ENCODE results near the gene LIPJ.
A peak's percentile ranks its signal among the peaks of the same experiment; 100 is the strongest.

Gene LIPJ

GRCh38 chr10:88586462-88586861 lies at the start of gene LIPJ:
Gene LIPJ, plus strand, starts transcription at chr10:88586762. Its CDS starts 3,926 bp downstream, at chr10:88590688.
- no peak for DNase-seq (ENCODE audit: low read depth)

GRCh38 chr10:88537322-88537721 lies 49.2 kb upstream of the LIPJ start:
- DNase-seq (ENCODE audit: low read depth), result no peak

- DNase-seq (ENCODE audit: low read depth), result peak; percentile 90
Measured at GRCh38 chr10:88538048-88538447, 48.5 kb upstream of the LIPJ start.

GRCh38 chr10:88540351-88540750 lies 46.2 kb upstream of the LIPJ start:
- DNase-seq (ENCODE audit: low read depth), result peak; percentile 21

GRCh38 chr10:88541116-88541626 lies 45.4 kb upstream of the LIPJ start:
- DNase-seq (ENCODE audit: low read depth), result peak; percentile 38

- no peak for DNase-seq (ENCODE audit: low read depth)
Measured at GRCh38 chr10:88542522-88542921, 44.0 kb upstream of the LIPJ start.

- DNase-seq (ENCODE audit: low read depth), result no peak
Measured at GRCh38 chr10:88544140-88544870, 42.3 kb upstream of the LIPJ start.

GRCh38 chr10:88545359-88545758 lies 41.2 kb upstream of the LIPJ start:
- DNase-seq (ENCODE audit: low read depth), result no peak

- no peak for DNase-seq (ENCODE audit: low read depth)
Measured at GRCh38 chr10:88546497-88546896, 40.1 kb upstream of the LIPJ start.

GRCh38 chr10:88551246-88551645 lies 35.3 kb upstream of the LIPJ start:
- no peak for DNase-seq (ENCODE audit: low read depth)

- peak; percentile 77 for DNase-seq (ENCODE audit: low read depth)
Measured at GRCh38 chr10:88553116-88553752, 33.3 kb upstream of the LIPJ start.

GRCh38 chr10:88555190-88555908 lies 31.2 kb upstream of the LIPJ start:
- no peak for DNase-seq (ENCODE audit: low read depth)

GRCh38 chr10:88557256-88557655 lies 29.3 kb upstream of the LIPJ start:
- peak; percentile 28 for DNase-seq (ENCODE audit: low read depth)

GRCh38 chr10:88557658-88558057 lies 28.9 kb upstream of the LIPJ start:
- peak; percentile 60 for DNase-seq (ENCODE audit: low read depth)

- no peak for DNase-seq (ENCODE audit: low read depth)
Measured at GRCh38 chr10:88562152-88562551, 24.4 kb upstream of the LIPJ start.

GRCh38 chr10:88565072-88565471 lies 21.5 kb upstream of the LIPJ start:
- peak; percentile 52 for DNase-seq (ENCODE audit: low read depth)

- DNase-seq (ENCODE audit: low read depth), result no peak
Measured at GRCh38 chr10:88582411-88582805, 4.2 kb upstream of the LIPJ start.

- DNase-seq (ENCODE audit: low read depth), result peak; percentile 62
Measured at GRCh38 chr10:88582806-88583583, 3.6 kb upstream of the LIPJ start, which contains the start of gene RNLS. Gene RNLS, minus strand, starts transcription at chr10:88583318.

GRCh38 chr10:88583584-88583957 lies 3.0 kb upstream of the LIPJ start:
- no peak for DNase-seq (ENCODE audit: low read depth)

GRCh38 chr10:88592381-88592780 lies 5.8 kb downstream of the LIPJ start:
- DNase-seq (ENCODE audit: low read depth), result peak; percentile 9

- DNase-seq (ENCODE audit: low read depth), result no peak
Measured at GRCh38 chr10:88592906-88593305, 6.3 kb downstream of the LIPJ start.

GRCh38 chr10:88594482-88594881 lies 7.9 kb downstream of the LIPJ start:
- DNase-seq (ENCODE audit: low read depth), result no peak
